ENCODE results near the gene ACOT7.

The ACOT7 gene

GRCh38 chr1:6251681-6252373 lies 141.7 kb downstream of the ACOT7 start:
- no peak for DNase-seq (ENCODE audit: low read depth in 1 of 2, low spot score in 1 of 2)

DNA sequence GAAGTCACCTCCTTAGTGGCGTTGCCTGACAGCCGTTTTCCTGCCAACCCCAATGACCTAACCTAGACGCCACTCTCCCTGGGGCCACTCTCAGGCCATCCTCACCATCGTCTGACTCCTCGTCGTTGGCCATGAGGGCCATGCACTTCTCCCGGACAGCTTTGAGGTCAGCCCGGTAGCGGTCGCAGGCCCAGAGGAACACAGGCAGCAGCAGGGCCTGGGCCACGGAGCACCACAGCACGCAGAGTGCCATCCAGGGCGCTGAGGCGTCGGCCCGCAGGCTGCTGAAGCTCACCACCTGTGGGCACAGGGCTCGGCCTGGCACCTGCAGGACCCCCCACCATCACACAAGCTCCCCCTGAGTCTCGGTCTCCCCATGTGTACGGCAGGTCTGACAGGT lies 142.3 kb downstream of the ACOT7 start:
- DNase-seq (ENCODE audit: low read depth in 1 of 2, low spot score in 1 of 2) = no peak

DNA sequence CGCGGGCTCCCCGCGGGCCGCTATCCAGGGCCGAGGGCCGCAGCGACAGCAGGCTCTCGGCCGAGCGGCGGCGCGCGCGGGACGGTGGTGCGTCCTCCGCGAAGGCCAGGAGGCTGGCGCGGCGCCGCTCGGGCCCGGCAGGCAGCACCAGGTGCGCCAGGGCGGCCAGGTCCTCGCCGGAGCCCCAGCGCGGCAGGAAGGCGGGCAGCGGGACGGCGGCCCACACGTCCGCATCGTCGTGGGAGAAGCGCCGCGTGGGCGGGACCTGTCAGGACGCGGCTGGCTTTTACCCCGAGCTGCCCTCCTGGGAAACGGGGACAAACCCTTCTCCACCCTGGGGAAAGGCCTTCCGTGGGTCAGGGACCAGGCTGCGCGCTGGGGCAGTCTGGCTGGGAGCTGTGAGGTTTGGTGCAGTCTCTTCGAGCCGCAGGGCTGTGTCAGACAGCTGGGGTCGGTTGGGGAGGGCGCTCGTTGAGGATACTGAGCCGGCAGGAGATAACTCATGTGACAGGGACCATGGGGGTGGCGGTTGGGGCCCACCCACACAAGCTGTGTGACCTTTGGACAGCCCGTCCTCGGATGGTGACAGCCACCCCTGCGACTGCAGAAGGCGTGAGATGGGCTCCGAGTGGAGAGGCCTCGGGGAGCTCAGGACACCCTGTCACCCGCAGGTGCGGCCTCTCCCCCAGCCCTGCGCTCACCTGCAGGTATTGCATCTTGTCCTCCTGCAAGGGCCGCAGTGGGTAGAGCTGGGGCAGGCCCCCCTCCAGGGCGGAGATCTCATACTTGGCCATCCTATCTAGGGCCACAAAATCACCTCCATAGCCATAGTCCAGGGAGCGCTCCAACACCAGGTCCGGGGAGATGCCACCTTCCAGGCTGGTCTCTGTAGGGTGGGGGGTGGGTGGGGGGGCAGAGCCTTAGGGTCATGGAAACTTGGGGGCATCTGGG lies 143.6 kb downstream of the ACOT7 start:
- DNase-seq (ENCODE audit: low read depth in 1 of 2, low spot score in 1 of 2) = no peak

DNA sequence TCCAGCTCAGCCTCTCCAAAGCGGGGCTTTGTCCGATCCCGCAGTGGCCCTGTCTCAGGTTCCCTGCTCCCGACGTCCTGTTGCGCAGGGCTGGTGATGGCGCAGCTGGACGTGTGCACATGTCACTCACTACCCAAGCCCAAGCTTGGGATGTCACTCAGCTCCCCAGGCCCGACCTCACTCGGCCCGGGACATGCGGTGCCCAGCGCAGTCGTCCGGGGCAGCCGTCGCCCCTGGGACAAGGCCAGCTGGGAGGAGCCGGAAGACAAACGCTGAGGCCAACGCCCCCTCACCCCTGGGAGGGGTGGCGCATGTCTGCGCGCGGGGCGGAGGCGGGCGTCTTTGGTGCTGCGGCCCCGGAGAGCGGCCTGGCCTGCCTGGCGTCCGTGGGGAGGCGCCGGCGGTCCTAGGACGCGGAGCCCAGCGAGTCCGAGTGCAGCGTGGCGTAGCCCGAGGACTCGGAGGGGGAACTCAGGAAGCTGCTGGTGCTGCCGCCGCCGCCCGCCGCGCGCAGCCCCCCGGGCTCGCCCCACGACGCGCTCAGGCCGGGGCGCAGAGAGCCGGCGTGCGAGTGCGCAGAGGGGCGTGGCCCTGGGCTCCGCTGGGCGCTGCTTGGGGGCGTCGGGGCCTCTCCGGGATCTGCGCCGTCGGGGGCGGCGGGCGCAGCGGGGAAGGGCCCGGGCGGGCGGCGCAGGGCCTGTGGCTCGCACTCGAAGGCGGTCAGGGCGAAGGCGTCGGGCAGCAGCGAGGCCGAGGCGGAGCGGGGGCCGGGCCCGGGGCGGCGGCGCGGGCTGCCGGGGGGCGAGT lies 144.4 kb downstream of the ACOT7 start:
- DNase-seq (ENCODE audit: low read depth in 1 of 2, low spot score in 1 of 2) = no peak

GRCh38 chr1:6248161-6248776 lies 145.3 kb downstream of the ACOT7 start:
- DNase-seq (ENCODE audit: low read depth in 1 of 2, low spot score in 1 of 2) = no peak

GRCh38 chr1:6247651-6248050 lies 145.9 kb downstream of the ACOT7 start:
- DNase-seq (ENCODE audit: low read depth in 1 of 2, low spot score in 1 of 2) = no peak

DNA sequence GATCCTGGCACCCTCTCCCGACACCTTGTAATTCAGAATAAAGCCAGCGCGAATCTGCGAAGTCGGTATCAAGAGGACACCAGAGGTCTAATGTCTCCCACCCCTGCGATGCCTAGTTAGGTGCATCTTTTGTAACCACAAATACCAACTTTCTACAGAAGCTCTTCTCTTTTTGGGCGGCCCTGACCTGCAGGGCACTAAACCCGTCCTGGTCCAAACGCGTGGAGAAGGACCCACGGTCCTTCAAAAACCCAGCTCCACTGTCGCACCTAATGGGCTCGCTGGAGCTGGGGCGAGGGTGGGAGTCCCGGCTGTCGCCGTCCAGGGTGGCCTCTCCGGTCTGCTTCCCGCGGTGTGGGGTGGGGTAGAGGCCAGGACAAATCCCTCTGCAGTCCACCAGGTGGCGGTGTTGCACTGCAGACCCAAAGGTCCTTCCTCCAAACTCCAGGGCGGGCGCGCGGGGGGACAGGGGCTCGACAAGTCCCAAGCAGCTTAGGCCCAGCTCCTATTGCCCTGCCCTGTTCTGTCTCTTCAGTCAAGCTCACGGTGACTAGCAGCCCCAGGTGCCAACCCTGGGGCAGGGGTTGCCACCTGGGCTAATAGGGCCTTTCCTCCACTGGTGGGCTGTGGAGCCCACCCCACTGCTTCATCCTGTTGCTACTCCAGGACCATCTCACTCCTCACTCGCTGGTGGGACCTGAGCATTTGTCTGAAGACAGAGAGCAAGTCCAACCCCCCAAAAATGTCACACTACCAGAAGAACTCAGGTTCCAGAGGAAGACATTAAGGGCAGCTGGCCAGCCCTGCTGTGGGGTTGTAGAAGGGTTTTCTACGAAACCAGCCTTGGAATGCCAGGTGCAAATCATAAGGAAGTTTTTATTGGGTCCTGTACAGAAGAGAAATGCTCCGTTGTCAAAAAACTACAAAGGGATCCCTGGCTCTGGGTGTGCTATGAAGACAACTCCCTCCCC lies 146.8 kb downstream of the ACOT7 start:
- peak; percentile 65 to 67 for DNase-seq (ENCODE audit: low read depth in 1 of 2, low spot score in 1 of 2)

- no peak for DNase-seq (ENCODE audit: low read depth in 1 of 2, low spot score in 1 of 2)
Measured at GRCh38 chr1:6245869-6246496, 147.6 kb downstream of the ACOT7 start.

- peak; percentile 61 to 66 for DNase-seq (ENCODE audit: low read depth in 1 of 2, low spot score in 1 of 2)
Measured at GRCh38 chr1:6245086-6245868, 148.3 kb downstream of the ACOT7 start.

GRCh38 chr1:6244401-6245049 lies 149.0 kb downstream of the ACOT7 start:
- DNase-seq (ENCODE audit: low read depth in 1 of 2, low spot score in 1 of 2) = no peak

- DNase-seq (ENCODE audit: low read depth in 1 of 2, low spot score in 1 of 2) = no peak
Measured at GRCh38 chr1:6243993-6244392, 149.6 kb downstream of the ACOT7 start, which contains the start of gene HES3. Gene HES3 (plus strand): TSS chr1:6244179. CDS start chr1:6244366, 187 bp downstream.

GRCh38 chr1:6243053-6243834 lies 150.3 kb downstream of the ACOT7 start:
- DNase-seq (ENCODE audit: low read depth in 1 of 2, low spot score in 1 of 2) = no peak

GRCh38 chr1:6241887-6242740 lies 151.5 kb downstream of the ACOT7 start:
- DNase-seq (ENCODE audit: low read depth in 1 of 2, low spot score in 1 of 2) = no peak

DNA sequence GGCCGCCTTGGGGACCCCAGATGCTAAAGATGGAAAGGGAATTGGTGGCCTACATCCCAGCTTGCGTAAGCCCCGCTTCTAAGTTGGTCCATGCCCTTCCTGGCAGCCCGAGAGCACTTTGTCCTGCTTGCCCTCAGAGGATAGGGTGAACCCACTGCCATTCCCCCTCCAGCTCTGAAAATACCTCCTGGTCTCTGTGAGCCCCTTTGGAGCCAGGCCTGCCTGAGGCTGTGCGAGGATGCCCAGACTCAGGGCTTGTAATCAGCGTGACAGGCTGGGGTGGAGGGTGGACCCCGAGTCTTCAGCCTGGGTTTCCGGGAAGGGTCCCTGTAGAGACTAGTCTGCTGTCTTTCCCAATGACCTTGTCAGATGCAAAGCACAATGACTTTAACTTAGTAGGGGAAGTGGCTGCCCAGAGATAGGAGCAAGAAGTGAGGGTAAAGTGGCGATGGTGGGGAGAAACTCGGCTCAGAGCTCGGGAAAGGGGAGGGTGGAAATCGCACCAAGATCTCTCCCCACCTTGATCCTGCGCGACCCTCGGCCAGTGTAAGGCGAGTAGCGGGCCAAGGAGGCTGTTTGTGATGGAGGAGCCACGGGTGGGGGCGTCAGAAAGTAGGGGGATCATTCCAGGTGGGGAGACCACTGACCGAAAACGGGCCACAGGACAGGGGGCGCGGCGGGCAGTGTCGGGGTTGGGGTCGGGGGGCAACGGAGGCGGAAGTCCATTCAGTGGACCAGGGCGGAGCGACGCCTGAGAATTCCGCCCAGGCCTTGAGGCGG lies 152.3 kb downstream of the ACOT7 start:
- no peak for DNase-seq (ENCODE audit: low read depth in 1 of 2, low spot score in 1 of 2)

DNA sequence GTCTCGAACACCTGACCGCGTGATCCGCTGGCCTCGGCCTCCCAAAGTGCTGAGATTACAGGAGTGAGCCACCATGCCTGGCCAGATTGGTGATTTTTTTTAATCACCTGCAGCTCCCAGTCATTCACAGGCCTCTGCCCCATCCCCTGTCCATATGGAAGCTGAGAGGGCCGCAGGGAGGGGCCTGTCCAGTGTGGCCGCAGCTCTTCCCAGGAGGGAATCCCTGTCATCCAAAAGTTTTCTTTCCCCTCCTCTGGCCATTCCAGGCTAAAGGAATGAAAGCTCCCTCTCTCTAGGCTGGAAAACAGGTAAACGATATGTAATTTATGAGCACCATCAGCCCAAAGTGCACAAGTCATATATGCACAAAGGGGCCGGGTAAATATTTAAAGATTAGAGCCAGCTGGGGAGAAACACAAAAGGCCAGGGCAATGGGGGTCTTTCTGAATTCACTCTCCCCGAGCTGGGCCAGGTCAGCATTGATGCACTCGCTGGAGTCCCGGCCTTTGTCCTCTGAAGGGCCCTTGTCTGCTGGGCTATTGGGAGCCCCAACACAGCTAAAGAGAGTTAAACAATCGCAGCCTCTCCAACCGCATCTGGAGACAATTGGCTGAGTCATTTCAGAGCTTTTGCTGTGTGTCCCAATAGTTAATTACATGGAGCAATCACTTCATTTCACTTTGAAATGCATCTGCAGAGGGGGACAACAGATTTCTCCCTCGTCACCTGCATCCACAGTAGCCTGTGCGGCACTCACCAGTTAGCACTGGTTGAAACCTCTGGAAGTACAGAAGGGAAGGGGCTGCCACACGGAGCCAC lies 153.4 kb downstream of the ACOT7 start:
- no peak for DNase-seq (ENCODE audit: low read depth in 1 of 2, low spot score in 1 of 2)

All from activated T-helper 1 cell treated with anti-CD3 and anti-CD28 coated beads, Interleukin-2, amount 50 U/mL, for 16 hours (primary cell).